GM23248 (cell line): Measurements from ENCODE around the gene ALK.

ENCODE experiments used
- EZH2 ChIP-seq: fragments of 200-600 bp; sonication (generic); IDR thresholded peaks from 2 replicates; pipeline ENCODE4 v1.6.1; 2018; ENCODE audit warnings: antibody characterized with exemption, mild to moderate bottlenecking; ENCODE audit not compliant: insufficient read depth, poor library complexity, severe bottlenecking
- EZH2phosphoT487 ChIP-seq: fragments of 200-600 bp; sonication (generic); IDR thresholded peaks from 2 replicates; pipeline ENCODE4 v1.6.1; 2018; ENCODE audit warnings: antibody characterized with exemption, moderate library complexity, mild to moderate bottlenecking, low read depth; ENCODE audit not compliant: insufficient read depth

- TF ChIP-seq EZH2phosphoT487 (no peak), EZH2 (no peak)
Observed at GRCh38 chr2:29520001-29520400, 401.4 kb downstream of the ALK start.
